Smooth muscle cell (in vitro differentiated cells): Measurements from ENCODE around the gene TMEM236. TPM values are rescaled to one million over a fixed set of nuclear protein-coding genes. Genes with fewer than 3 reads are reported as not detected.
A peak's percentile ranks its signal among the peaks of the same experiment; 100 is the strongest.

Experiments used
- DNase-seq: peaks from one replicate; lab custom pipeline; 2025; ENCODE audit not compliant: unreplicated experiment; lab: John Stamatoyannopoulos, UW
- H2AFZ ChIP-seq: fragments of 200-600 bp; sonication (generic); 2 replicates; pipeline ENCODE4 v1.6.0; 2016; ENCODE audit warnings: antibody characterized with exemption, low read depth, mild to moderate bottlenecking
- H3F3A ChIP-seq: fragments of 200-600 bp; sonication (generic); 2 replicates; pipeline ENCODE4 v1.6.0; 2017; ENCODE audit warnings: antibody characterized with exemption, low read depth
- H3K27ac ChIP-seq: fragments of 200-600 bp; sonication (generic); 2 replicates; pipeline ENCODE4 v1.5.1; 2016; ENCODE audit warnings: low read depth, mild to moderate bottlenecking
- H3K27me3 ChIP-seq: fragments of 200-600 bp; sonication (generic); 2 replicates; pipeline ENCODE4 v1.6.1; 2016; ENCODE audit warnings: low read depth, mild to moderate bottlenecking
- H3K36me3 ChIP-seq: fragments of 200-600 bp; sonication (generic); 2 replicates; pipeline ENCODE4 v1.5.1; 2016; ENCODE audit warnings: low read depth
- H3K4me1 ChIP-seq: fragments of 200-600 bp; sonication (generic); 2 replicates; pipeline ENCODE4 v1.5.1; 2016; ENCODE audit warnings: low read depth
- H3K4me2 ChIP-seq: fragments of 200-600 bp; sonication (generic); 2 replicates; pipeline ENCODE4 v1.6.0; 2016; ENCODE audit warnings: mild to moderate bottlenecking
- H3K4me3 ChIP-seq: fragments of 200-600 bp; sonication (generic); 2 replicates; pipeline ENCODE4 v1.5.1; 2016; ENCODE audit warnings: mild to moderate bottlenecking
- H3K79me2 ChIP-seq: fragments of 200-600 bp; sonication (generic); 2 replicates; pipeline ENCODE4 v1.6.0; 2016; ENCODE audit warnings: low read depth, mild to moderate bottlenecking
- H3K9ac ChIP-seq: fragments of 200-600 bp; sonication (generic); 2 replicates; pipeline ENCODE4 v1.6.0; 2016; ENCODE audit warnings: low read depth
- H3K9me3 ChIP-seq: fragments of 200-600 bp; sonication (generic); replicated peaks from 2 replicates; pipeline ENCODE4 v1.5.1; 2016; ENCODE audit warnings: low read depth
- H4K20me1 ChIP-seq: fragments of 200-600 bp; sonication (generic); 2 replicates; pipeline ENCODE4 v1.6.0; 2016; ENCODE audit warnings: low read depth
- CTCF ChIP-seq: fragments of 200-600 bp; sonication (generic); IDR thresholded peaks from 2 replicates; pipeline ENCODE4 v1.5.1; 2017; ENCODE audit warnings: borderline replicate concordance, mild to moderate bottlenecking, antibody characterized with exemption; ENCODE audit not compliant: insufficient read depth, poor library complexity, severe bottlenecking
- WGBS: methylation state at CpG from one replicate; pipeline ENCODE4 v1.1.7; 2016; ENCODE audit warnings: low lambda C conversion rate; 5-methylcytosine and 5-hydroxymethylcytosine counted together
- polyA plus RNA-seq: library from polyadenylated mRNA; unstranded; fragments of >200 nt; fragmentation: Nextera tagmentation; extraction: Ambion mirVana; gene quantifications from 2 replicates; pipeline ENCODE4 v1.2.1, GENCODE V29; 2016
- total RNA-seq: library from RNA; depleted of rRNA; stranded (reverse); fragments of >200 nt; gene quantifications from 2 replicates; pipeline ENCODE4 v1.2.3, GENCODE V29; 2014

TMEM236 gene
- total and polyA plus RNA-seq, 2 experiments from 2014 or later: 0.09 TPM; not detected in 1

- H3K36me3 ChIP-seq: no peaks in the 10 kb centered on the region
- no peak overlapping the region for H3K4me2 ChIP-seq
- H3K9ac ChIP-seq: no peak overlapping the region
- WGBS: 88% methylated on average over 1 of the region's 1 CpG
- TF ChIP-seq CTCF: no peak
- H3K4me3 ChIP-seq: no peak overlapping the region
- H3K9me3 ChIP-seq: no peaks in the 10 kb centered on the region
- H3K4me1 ChIP-seq: peaks cover 10% of the 10 kb centered on the region
- no peaks in the 10 kb centered on the region for H4K20me1 ChIP-seq
- no peaks in the 10 kb centered on the region for H3K27me3 ChIP-seq
- no peak overlapping the region for H2AFZ ChIP-seq
- no peak for DNase-seq
- H3F3A ChIP-seq: peaks cover 2% of the 10 kb centered on the region
- no peak overlapping the region for H3K27ac ChIP-seq
- H3K79me2 ChIP-seq: no peaks in the 10 kb centered on the region
These were observed 89.0 kb downstream of the TMEM236 start for GRCh38 chr10:17841050-17841449.

GRCh38 chr10:17842641-17843040 lies 90.6 kb downstream of the TMEM236 start:
- no peak for TF ChIP-seq CTCF
- H3K4me2 ChIP-seq: no peak overlapping the region
- H2AFZ ChIP-seq: no peak overlapping the region
- no peak overlapping the region for H3K27ac ChIP-seq
- no peaks in the 10 kb centered on the region for H3K27me3 ChIP-seq
- no peaks in the 10 kb centered on the region for H3K79me2 ChIP-seq
- no peaks in the 10 kb centered on the region for H3K4me1 ChIP-seq
- no peaks in the 10 kb centered on the region for H4K20me1 ChIP-seq
- 93% methylated on average over 5 of the region's 5 CpGs for WGBS
- no peak for DNase-seq
- no peak overlapping the region for H3K9ac ChIP-seq
- H3F3A ChIP-seq: no peaks in the 10 kb centered on the region
- no peaks in the 10 kb centered on the region for H3K36me3 ChIP-seq
- H3K4me3 ChIP-seq: no peak overlapping the region
- H3K9me3 ChIP-seq: no peaks in the 10 kb centered on the region

- H4K20me1 ChIP-seq: no peaks in the 10 kb centered on the region
- H3K4me3 ChIP-seq: no peak overlapping the region
- peak; percentile 47 for TF ChIP-seq CTCF
- no peak for DNase-seq
- 59% methylated on average over 5 of the region's 5 CpGs for WGBS
- H2AFZ ChIP-seq: no peak overlapping the region
- no peaks in the 10 kb centered on the region for H3K36me3 ChIP-seq
- H3K4me2 ChIP-seq: no peak overlapping the region
- no peaks in the 10 kb centered on the region for H3F3A ChIP-seq
- no peak overlapping the region for H3K27ac ChIP-seq
- H3K79me2 ChIP-seq: no peaks in the 10 kb centered on the region
- H3K9me3 ChIP-seq: no peaks in the 10 kb centered on the region
- H3K9ac ChIP-seq: no peak overlapping the region
- H3K27me3 ChIP-seq: no peaks in the 10 kb centered on the region
- H3K4me1 ChIP-seq: no peaks in the 10 kb centered on the region
These were observed 95.7 kb downstream of the TMEM236 start for GRCh38 chr10:17847585-17848296.

GRCh38 chr10:17848646-17849045 lies 96.6 kb downstream of the TMEM236 start:
- Histone ChIP-seq H3K9ac (no peak overlapping the region), H3K36me3 (no peaks in the 10 kb centered on the region), H3K4me3 (no peak overlapping the region), H3K79me2 (no peaks in the 10 kb centered on the region), H3K9me3 (no peaks in the 10 kb centered on the region), H4K20me1 (no peaks in the 10 kb centered on the region), H3K4me2 (no peak overlapping the region), H3F3A (no peaks in the 10 kb centered on the region), H3K27ac (no peak overlapping the region), H3K4me1 (no peaks in the 10 kb centered on the region), H3K27me3 (no peaks in the 10 kb centered on the region), H2AFZ (no peak overlapping the region)
- 87% methylated on average over 5 of the region's 5 CpGs for WGBS
- TF ChIP-seq CTCF: no peak
- DNase-seq: no peak
